ENCODE measurements around the gene ANGPT4.
"Not testable (repeated sequence)": the region's sequence is repeated elsewhere in the genome, so short reads cannot be mapped to it uniquely, and the experiment has no call there.

The ANGPT4 gene

DNA sequence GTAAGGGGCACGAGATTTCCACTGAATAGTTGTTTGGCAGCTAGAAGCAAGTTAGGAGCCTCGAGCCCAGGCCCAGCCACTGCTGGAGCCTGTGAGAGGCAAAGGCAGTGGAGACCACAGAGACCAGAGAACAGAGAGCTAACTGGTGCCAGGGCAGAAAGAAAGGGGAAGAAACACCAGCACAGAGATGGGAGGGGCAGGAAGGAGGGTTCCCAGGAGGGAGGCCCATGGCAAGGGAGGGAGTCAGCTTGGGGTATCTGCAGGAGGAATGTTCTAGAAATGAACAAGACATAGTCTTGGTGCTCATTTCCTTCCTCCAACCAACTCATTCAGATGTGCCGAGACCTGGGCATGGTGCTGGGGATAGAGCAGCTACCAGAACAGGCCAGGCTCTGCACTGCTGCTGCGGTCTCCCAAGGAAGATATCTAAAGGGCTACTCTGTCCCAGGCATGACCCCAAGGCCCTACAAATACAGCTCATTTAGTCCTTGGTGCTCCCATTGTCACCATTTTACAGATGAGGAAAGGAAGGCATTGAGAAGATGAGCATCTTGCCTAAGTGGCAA lies 10.7 kb downstream of the ANGPT4 start:
- no peak for DNase-seq

DNA sequence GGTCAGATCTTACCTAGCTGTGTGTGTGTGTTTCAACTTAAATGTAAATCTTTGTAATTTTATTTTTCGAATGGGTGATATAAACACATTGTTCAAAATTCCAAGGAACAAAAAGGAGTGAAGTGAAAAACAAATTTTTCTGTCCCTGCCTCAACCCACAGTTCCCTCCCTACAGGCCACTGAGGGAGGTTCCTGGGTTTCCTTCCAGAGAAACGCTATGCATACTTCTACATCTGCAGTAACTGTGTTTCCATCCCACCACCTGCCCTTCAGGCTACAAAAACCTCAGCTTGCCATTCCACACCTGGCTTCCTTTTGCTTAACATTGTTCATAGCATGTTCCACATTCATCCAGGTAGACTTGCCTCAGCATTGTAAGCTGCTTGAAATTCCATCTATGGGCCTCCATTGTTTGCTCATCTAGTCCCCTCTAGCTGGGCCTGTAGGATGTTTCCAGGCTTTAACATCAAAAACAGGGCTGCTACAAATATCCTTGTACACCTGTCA lies 12.0 kb downstream of the ANGPT4 start:
- no peak for DNase-seq

DNA sequence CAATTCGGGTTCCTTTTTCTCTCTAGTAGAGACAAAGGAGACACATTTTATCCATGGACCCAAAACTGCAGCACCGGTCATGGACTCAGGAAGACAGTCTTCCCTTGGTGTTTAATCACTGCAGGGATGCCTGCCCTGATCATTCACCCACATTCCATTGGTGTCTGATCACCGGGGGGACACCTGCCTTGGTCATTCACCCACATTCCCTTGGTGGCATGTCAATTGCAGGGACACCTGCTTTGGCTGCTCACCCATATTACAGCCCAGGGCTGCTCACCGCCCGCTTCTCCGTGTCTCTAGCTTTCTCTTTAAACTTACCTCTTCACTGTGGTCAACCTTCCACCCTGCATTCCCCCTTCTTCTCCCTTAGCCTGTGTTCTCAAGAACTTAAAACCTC lies 18.7 kb downstream of the ANGPT4 start:
- not testable (repeated sequence) for DNase-seq

DNA sequence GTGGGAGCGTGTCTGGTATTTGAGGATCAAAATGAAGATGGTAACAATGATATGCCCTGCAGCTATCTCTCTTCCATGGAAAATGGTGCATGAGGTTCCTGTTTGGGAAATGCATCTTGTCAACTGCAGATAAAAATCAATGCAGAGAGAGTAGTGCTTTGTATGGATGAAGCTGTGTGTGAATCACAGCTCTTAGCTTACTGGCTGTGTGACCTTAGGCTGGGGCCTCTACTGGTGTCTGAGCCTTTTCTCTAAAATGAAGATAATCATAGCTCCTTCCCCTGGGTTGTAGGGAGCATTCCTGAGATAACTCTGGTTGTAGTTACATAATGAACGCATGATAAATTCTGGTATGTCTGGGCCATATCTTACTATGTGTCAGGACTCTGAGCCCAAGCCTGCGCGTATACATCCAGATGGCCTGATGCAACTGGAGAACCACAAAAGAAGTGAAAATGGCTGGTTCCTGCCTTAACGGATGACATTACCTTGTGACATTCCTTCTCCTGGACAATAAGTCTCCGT lies 19.6 kb downstream of the ANGPT4 start:
- no peak for DNase-seq

DNA sequence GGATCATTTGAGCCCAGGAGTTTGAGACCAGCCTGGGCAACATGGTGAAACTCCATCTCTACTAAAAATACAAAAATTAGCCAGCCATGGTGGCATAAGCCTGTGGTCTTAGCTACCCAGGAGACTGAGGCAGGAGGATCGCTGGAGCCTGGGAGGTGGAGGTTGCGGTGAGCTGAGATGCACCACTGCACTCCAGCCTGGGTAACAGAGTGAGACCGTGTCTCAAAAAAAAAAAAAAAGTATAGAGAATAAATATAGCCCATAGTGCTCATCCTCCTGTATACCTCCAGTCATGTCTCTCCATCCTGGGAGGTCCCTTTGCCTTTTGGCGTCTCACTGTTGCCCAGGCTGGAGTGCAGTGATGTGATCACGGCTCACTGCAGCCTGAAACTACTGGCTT lies 23.8 kb downstream of the ANGPT4 start:
- DNase-seq = not testable (repeated sequence)

DNA sequence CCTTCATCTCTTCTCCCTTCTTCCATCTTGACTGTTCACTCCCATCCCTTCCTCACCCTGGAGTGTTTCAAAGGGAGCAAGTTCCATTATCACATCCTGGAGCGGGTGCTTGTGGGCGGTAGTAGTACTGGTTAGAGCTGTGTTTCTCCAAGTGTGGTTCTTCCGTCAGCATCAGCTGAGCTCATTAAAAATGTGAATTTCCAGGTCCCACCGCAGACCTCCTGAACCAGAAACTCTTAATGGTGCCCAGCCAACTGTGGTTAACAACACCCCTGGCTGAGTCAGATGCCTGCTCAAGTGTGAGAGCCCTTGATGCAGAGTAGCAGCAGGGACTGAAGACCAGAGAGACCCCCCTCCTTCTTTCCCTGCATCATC lies 24.4 kb downstream of the ANGPT4 start:
- no peak for DNase-seq

DNA sequence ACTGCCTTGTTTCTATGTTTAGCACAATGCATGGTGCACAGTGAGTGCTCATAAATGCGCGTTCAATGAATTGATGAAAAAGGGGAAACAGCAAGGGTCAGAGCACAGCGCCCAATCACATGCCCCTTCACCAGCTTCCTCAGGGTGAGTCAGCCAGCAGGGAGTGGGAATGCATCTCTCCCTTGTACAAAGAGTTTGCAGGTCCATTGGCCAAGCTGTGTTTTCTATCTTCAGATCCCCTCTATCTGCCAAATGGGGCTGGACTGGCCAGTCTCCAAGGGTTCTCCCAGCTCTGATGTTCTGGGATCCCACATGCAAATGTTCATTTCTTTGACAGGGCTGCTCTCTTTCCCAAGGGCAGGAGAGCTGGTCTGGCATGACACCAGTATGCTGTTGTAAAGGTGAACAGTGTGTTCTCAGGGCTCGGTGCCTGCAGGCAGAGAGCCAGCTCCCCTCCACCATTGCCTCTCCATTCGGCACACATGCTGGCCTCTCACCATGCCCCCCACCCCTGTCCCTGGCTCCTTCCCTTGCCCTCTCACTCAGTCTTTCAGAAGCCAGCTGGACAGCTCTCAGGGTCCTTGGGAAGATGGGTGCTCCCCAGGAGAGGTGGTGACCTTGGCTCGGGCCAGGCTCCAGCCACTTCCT lies 25.0 kb downstream of the ANGPT4 start:
- DNase-seq = no peak

DNA sequence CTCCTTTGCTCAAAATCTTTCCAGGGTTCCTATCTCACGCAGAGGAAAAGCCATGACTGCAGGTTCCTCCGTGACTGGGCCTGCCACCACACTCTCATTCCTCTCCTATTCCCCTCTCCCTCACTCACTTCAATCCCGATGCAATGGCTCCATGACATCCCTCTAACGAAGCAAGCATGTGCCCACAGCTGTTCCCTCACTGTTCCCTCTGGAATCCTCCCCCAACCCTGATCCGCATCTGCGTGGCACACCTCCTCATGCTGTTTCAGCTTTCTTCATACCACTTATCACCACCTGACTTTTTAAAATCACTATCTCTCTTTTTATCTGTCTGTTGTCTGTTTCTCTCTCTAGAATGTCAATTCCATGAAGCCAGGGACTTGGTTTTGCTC lies 25.5 kb downstream of the ANGPT4 start:
- no peak for DNase-seq

DNA sequence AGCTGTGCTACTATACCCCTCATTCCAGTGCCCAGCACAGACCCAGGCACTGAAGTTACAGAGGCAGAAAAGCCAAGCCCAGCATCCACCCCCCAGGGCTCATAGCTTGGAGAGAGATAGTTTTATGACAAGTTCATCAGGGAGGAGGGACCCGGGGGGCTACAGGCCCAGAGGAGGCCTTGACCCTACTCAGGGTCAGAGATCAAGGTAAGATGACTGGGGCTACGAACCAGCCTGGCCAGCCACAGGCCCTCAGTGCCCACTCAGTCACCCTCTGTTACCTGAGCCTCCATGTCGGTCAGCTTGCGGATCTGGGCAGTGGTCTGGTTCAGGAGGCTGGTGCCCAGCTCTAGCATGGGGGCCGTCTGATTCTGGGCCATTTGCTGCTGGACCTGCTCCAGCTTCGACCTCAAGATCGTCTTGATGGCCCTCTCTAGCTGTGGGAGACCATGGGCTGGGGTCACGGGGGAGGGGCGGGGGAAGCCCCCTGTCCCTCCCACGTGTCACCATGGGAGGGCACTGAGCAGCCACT lies 26.1 kb downstream of the ANGPT4 start:
- no peak for DNase-seq

DNA sequence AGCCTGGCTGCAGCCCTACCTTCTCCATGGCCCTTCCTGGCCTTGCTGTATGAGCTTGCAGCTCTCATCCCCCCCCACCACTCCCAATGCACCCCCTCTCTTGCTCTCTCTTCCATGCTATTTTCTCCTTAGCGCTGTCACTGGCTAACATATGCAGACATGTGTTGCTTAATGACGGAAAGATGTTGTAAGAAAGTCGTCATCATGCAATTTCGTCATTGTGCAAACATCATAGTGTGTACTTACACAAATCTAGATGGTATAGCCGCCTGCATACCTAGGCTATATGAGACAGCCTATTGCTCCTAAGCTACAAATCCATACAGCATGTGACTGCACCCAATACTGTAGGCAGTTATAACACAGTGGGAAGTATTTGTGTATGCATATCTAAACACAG lies 27.0 kb downstream of the ANGPT4 start:
- no peak for DNase-seq

DNA sequence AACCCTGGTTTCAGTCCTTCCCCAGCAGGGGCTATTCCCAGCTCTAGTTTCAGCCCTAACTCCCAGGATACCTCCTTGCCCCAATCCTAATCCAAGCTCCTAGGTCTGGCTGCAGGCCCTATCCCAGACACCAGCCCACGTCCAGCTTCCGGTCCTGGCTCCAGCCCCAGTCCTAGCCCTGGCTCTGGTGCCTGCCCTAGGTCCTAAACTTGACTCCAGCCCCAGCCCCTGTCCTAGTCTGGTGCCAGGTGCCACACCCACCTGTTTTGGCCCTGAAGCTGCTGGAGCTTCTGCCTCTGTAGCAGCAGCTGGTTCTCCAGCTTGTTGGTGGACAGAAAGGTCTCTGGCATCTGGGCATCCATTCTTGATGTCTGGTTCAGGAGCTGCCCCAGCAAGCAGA lies 28.1 kb downstream of the ANGPT4 start:
- DNase-seq = no peak

DNA sequence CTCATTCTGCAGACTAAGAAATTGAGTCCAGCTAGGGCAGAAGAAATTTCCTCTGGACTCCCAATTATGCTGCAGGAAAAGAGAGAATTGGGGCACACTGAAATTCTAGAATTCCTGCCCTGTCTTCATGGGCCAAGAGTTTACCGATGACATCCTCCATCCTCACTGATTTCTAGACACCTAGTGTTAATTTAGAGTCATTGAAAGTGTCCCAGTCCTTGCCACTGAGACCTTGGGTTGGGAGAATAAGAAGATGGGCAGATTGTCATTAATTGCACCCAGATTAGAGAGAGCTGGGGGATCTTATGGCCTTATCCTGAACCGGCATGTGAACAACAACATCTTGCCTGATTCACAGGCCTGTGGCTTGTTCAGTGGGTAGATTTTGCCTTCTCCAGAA lies 29.0 kb downstream of the ANGPT4 start:
- no peak for DNase-seq

DNA sequence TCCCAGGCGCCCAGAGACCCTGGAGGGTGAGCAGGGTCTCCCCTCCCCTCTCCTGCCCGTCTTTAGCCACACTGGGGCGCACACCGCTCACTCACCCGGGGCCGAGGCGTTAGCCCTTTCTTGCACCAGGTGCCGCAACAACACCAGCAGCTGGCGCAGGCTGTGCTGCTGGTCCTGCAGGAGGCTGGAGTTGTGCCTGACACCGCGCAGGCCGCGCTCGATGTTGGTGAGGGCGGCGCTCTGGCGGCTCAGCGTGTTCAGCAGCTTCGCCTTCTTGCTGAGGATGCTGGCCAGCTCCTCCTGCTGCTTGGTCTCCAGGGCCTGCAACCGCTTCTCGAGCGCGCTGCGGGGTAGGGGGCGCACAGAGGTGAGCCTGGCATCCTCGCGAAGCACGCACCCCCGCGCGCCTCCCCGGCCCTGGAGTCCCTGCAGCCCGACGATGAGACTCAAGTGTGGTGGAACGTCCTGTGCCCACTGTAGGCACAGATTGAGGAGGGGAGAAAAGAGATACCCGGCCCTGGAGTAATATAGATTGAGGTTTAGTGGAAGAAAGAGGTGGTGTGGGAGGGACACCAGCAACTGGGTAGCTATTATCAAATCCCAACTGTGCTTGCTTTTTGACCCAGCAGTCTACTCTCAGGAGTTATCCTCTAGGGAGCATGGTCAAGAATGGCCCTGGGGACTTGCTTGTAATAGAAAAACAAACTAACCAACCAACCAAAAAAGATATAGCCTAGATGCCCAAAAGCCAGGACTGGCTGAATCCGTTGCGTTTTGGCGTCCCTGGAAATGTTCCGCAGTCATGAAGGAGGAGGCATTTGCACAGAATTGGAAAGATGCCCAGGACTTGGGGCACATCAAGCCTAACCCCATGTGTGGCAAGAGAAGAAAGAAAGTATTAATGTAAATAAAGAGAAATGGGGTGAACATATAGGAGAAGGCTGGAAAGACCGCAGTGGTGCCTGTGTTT lies 30.9 kb downstream of the ANGPT4 start:
- no peak for DNase-seq

DNA sequence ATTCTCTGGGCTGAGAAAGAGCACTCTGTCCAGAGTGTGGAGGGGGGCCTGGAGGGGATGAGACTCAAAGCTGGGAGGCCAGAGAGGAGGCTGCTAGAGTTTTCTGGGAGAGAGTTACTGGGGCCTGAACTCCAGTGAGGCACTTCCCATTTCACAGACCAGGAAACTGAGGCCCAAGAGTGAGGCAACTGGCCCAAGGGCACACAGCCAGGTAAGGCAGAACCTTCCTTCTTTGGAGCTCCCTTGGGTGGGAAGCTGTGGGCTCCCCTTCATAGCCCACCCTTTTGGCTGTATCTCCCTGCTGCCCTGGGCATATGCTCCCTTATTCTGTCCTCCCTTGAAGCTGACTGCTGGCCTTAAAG lies 34.4 kb downstream of the ANGPT4 start:
- DNase-seq = no peak

DNA sequence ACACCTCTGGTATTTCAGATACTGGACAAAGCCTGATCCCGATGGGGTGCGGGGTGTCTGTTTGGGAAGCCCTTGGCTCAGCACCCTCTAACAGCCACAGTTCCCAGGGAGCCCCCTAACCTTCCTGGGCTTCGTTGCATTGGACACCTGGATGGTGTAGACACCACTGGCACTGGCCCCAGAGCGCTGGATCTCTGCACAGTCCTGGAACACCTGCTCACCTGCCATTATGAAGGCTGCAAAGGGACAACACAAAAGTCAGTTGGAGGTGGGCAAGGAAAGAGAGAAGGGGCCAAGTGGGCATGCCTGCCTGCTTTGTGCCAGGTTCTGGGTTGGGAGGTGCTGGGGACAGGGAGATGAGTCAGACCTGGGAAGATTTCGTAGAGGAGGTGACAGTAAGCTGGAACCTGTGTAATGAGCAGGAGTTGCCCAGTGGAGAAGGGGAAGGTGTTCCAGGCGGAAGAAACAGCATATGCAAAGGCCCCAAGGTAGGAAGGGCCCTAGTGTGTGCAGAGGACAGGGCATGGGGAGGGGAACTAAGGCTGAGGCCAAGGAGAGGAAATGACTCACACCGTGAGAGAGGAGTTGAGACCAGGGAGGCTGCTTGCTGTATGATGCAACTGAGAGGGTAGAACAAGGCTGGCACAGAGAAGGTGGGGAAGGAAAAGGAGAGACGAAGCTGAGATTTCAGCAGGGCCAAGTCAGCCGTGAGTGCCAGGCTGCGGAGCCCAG lies 34.9 kb downstream of the ANGPT4 start:
- no peak for DNase-seq

DNA sequence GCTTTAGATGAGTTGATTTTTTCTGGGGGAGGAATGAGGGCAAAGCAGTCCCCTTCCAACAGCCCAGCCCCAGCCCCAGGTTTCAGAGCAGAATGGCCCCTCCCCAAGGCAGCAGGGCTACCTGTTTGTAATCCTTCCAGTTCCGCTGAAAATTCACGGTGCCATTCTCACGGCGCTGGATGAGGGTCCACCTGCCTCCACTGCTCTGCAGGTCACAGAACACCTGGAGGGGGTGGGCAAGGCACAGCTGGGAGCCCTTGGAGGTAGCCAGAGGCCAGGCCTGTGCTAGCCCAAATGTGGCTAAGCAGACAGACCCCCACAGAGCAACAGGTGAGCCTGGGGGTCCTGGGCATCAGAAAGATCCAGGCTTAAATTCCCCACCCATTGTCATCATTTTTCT lies 36.5 kb downstream of the ANGPT4 start:
- no peak for DNase-seq

DNA sequence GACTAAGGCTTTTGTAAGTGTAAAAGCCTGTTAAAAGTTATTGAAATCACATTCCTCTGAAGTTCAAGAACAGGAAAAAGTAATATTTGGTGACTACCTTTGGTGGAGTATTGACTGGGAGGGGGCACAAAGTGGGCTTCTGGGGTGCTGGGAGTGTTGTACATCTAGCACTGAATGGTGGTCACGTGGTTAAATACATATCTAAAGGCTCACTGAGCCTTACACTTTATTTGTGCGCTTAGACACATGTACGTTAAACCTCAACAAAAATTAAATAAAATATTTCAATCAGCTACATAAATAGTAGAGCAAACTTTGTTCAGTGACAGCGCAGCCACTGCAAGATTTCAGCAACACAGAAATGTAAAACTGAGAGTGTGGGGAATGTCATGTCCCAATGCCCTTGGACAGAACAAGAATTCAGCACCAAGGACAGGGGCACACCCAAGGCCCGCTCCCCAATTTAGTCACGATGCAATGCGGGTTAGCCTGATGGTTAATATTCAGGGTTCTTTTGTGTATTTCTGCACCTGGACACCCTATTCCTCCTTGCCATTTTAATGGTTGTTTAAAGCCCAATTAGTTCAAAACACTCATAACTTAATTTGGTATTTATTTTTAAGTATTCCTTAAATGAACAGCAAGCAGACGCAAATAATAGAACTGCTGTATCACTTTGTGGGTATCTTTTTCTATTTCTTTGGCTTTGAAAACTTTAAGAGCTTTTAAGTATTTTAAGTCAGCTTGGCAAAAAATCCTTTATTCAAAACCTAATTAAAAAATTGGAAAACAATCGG lies 37.4 kb downstream of the ANGPT4 start:
- no peak for DNase-seq

DNA sequence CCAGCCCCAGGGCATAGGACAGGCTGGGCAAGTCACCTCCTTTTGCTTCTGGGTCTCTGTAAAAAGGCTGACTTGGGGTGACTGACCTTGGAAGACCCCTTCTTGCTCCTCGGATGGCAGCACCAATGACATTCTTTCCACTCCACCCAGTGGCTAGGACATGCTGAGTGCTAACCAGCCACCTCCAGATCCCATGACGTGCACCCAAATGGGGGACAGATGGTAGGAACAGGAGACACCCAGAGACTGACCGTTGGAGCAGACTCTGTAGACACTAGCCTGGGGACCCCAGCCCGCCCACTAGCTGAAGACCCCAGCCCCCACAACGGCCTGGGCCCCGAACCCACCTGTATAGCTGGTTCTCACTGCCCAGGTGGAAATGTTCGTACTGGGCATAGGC lies 38.3 kb downstream of the ANGPT4 start:
- DNase-seq = no peak

DNA sequence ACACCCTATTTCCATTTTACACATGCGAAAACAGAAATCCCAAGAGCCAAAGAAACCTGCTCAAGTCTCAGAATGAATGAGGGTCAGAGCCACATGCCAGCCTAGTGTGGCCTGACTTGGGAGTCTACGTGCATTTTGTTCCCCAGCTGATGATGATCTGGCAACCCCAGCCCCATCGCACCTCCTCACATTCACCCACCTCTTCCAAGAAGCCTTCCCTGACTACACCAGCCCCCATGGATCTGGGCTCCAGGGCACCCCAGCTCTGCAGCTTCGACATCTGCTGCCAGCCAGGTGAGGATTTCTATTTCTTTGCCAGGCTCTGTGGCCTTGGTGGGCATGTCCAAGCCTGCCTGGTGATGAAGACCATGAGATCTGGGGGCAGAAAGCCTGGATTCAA lies 41.0 kb downstream of the ANGPT4 start:
- DNase-seq = no peak

DNA sequence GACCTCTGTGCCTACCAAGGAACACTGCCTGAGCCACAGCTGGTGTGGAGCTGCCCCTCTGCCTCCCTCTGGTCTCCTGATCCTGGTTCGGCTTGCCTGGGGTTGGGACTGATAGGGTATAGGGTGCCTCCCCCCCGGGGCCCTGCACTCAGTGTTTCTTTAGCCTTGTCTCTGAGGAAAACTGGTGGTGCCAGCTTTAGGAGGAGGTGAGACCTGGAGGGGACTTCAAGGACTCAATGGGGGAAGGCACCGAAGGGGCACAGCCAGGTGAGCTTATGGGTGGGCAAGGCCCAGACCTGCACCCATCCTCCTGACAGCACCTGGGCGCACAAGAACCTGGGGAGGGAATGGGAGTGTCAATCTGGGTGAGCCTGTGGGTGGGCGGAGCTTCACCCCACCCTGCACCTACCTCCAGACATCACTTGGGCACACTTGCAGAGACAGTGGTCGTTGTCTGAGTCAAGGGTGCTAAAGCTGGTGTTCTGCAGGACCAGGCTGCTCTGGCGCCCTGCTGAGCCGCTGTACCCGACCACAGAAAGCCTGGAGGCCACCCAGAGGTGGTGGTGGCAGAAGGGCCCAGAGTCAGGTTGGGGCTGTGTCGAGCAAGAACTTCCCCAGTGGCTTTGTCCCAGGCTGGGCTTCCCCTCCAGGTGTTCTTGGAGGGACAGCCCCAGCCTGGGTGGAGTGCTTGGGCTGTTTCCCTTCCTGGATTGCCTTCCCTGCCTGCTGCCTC lies 42.1 kb downstream of the ANGPT4 start:
- no peak for DNase-seq

DNA sequence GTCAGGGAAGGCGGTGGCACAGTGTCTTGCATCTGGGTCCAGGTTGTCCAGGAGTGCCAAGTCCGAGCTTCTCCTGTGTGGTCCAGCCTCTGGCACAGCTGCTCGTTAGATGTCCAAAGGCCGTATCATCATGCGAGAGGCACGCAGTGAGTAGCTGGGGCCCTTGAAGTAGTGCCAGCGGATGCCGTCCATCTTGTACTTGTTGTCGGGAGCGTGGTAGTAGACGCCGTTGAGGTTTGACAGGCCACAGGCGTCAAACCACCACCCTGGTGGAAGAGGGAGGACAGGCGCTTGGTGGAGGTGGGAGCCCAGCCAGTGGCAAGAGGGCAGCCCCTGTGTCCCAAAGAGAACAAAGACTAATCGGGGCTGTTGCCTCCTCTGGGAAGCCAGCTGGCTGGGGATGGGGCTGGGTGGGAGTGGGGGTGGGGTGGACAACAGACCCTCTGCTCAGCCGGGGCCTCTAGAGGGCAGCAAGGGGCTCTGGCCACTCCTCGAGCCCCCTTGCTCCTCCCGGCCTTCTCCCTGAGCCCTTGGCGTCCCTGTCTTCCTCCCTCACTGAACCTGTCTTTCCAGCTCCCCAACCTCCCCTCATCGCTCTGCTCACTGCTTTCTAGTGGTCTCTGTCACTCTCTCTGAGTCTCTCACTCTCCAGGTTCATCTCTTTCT lies 43.1 kb downstream of the ANGPT4 start:
- DNase-seq = no peak

Measured in stimulated activated CD4-positive, alpha-beta T cell treated with anti-CD3 and anti-CD28 coated beads, Interleukin-4, amount 100 ng/mL, for 1 hour (primary cell).